KBM-7 (cell line): ENCODE results near the gene SLC9A3.
A peak's percentile ranks its signal among the peaks of the same experiment; 100 is the strongest.
"Not testable (repeated sequence)": the region's sequence is repeated elsewhere in the genome, so short reads cannot be mapped to it uniquely, and the experiment has no call there.

Source experiments
- DNase-seq: peaks from one replicate; pipeline ENCODE4 v3.0.0-alpha.2; 2015
- in situ Hi-C: fragments of 300-500 bp; cut with MboI; formaldehyde crosslinking; loops from 2 replicates; pipeline ENCODE4 v1.14.3; 2020; ENCODE audit warnings: low sequenced_read_pairs, low pct_unique_long_range_greater_than_20kb, mixed read lengths

The SLC9A3 gene

DNA sequence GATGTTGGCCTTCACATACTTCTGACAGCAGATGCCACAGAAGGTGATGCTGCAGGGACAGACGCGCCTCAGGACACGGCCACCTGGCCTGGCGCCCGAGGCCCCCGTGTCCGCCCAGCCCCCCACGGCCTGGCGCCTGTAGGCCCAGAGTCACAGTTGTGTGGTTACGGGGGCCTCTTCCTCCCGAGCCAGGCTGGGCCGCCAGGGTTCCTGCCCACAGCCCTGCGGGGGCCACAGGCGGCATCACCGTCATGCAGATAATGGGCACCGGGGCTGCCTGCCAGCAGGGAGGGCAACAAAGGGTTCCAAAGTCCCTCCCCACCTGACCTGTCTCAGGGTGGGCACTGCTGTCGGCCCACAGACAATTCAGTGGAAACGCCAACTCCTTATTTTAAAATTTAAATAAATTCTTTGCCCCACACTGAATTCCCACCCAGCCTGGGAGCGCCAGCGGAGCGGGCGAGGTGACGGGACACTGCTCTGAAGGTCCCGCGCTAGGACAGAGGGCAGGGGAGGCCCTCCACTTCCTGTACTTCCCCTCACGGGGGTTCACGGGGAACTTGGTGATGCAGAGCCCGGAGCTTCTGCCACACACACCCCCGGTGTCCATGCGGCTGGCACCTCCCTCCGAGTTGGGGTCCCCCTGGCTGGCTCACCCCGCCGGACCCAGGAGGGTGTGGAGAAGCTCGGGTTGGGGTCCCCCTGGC is 40.7 kb downstream of the SLC9A3 start:
- no peak for DNase-seq
- in situ Hi-C loops = no loop called here

- DNase-seq = no peak
- in situ Hi-C loops = no loop called here
Measured at GRCh38 chr5:483011-483410, 41.2 kb downstream of the SLC9A3 start.

- in situ Hi-C loops = no loop called here
- no peak for DNase-seq
Measured at GRCh38 chr5:482506-482905, 41.7 kb downstream of the SLC9A3 start.

DNA sequence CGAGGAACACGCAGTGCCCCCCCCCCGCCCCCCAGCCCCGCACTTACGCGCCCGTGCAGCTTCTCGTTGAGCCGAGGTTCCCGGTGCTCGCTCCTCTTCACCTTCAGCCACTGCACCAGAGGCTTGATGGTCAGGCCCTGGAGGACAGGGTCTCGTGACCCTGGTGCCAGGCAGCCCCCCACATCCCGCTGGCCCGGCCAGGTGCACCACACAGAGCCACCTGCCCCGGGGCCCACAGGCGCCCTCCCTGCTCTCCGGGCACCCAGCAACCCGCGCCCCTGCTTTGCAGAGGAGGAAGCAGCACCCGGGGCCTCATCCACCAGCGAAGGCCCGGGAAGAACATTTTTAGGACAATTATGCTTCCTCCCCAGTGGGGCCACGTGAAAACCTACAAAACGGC is 42.2 kb downstream of the SLC9A3 start:
- no peak for DNase-seq
- in situ Hi-C loops = no loop called here

- in situ Hi-C loops = no loop called here
- no peak for DNase-seq
Measured at GRCh38 chr5:481347-481746, 42.9 kb downstream of the SLC9A3 start.

- no peak for DNase-seq
- in situ Hi-C loops = no loop called here
Measured at GRCh38 chr5:479566-480319, 44.5 kb downstream of the SLC9A3 start.

DNA sequence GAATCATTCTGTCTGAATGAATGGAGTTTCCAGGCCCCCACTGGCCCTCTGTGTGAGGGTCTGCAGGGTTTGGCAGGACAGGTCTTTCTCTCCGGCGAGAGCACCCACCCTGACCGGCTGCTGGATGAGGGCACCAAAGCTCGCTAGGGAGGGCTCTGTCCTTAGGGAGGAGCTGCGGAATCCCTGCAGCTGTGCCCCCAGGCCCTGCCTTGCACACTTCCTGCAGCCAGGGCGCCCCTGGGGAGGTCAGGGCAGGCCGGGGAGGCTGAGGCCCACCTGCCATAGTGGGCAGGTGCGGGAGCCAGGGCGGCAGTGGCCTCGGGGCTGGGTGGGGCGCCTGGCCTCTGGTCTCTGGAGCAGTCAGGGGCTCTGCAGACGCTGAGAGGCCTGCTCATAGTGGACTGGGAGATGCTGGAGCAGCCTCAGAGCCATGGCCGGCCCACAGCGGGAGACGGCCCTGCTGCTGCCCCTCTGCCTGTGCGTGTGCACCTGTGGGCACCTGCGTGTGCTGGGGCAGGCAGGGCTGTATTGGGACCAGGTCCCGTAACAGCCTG is 45.2 kb downstream of the SLC9A3 start:
- in situ Hi-C loops = no loop called here

DNA sequence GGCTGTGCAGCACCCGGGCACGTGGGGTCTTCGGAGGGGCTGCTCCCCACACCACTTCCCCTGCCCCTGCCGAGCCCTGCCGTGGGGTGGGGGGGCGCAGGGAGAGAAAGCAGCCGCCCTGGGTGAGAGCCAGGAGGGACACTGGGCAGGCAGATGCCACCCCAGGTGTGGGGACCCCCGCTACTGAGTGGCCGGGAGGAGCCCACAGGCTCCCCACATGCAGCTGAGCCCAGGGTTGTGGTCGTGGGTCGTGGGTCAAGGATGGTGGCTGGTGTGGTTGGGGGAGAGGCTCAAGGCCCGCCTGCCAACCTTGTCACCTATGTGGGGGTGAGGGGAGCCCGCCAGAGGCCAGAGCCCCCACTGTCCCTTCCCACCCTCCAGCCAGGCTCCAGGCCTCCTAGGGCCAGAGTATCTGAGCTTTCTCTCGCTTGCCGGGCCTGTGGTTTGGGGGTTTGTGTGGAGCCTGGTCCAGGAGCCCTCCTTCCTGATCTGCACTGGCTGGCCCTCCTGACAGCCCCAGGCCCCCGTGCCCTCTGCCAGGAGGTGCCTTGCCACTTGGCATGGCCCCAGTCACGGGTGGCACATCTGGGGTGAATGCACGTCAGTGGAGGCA is 45.8 kb downstream of the SLC9A3 start:
- DNase-seq = no peak
- in situ Hi-C loops = no loop called here

More for the DNA sequence above, 45.2 kb downstream of the SLC9A3 start:
- DNase-seq = no peak

DNA sequence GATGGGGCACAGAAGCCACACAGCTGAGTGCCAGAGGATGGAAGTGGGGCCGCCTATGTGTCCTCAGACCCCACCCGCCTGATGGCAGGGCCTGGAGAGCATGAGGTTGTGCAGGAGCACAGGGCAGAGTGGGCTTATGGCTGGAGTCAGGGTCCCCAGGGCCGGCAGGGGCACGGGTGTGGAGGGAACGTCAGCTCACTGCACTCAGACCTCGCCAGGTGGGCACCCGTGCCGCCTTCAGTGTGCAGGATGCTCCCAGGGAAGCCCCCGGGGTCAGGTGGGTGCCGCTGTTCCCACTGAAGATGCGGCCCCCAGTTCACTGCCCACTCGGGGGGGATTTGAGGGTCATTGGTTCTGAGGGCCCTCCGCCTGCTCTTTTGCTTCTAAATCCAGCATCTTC is 46.4 kb downstream of the SLC9A3 start:
- DNase-seq = no peak
- in situ Hi-C loops = no loop called here

- in situ Hi-C loops = no loop called here
Measured at GRCh38 chr5:477247-477646, 47.0 kb downstream of the SLC9A3 start.

DNA sequence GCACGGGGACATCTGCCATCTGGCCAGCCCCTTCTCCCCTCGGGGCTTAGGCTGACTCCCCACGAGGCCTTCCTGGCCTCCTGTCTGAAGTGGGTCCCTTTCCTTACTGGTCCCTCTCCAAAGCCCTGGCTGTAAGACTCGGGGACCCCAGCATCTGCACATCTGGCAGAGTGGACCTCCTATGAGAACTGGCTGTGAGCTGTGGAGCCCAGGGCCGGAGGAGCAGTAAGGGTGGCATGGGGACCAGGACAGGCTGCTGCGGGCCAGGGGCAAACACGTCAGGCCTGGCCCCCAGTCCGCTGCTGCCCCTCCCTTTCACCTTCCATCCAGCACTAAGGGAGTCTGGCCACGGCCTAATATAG is 47.5 kb downstream of the SLC9A3 start:
- in situ Hi-C loops = no loop called here

More at GRCh38 chr5:477247-477646, 47.0 kb downstream of the SLC9A3 start:
- no peak for DNase-seq

GRCh38 chr5:476102-476813 is 48.0 kb downstream of the SLC9A3 start:
- in situ Hi-C loops = no loop called here
- DNase-seq = no peak

More for the DNA sequence above, 47.5 kb downstream of the SLC9A3 start:
- no peak for DNase-seq

DNA sequence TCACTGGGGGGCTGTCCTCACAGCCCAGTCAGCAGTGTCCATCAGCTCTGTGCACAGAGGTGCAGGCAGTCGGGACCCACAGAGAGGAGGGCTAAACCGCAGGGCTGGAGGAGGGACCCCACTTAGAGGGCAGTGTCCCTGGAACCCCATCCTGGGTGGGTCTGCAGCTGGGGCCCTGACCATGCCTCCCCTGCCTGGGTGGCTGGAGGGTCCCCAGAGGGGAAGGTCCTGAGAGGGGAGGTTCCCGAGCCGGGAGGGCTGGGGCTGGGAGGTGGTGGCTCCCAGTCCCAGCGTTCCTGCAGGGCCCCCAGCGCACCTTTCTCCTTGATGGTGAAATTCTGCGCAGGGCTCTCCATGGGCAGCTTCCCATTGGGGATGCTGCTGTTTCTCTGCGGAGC is 48.5 kb downstream of the SLC9A3 start:
- in situ Hi-C loops = no loop called here
- DNase-seq = no peak

GRCh38 chr5:474840-475661 is 49.2 kb downstream of the SLC9A3 start:
- no peak for DNase-seq
- in situ Hi-C loops = no loop called here

GRCh38 chr5:474232-474839 is 49.9 kb downstream of the SLC9A3 start:
- in situ Hi-C loops, DNase-seq: not testable (repeated sequence)

DNA sequence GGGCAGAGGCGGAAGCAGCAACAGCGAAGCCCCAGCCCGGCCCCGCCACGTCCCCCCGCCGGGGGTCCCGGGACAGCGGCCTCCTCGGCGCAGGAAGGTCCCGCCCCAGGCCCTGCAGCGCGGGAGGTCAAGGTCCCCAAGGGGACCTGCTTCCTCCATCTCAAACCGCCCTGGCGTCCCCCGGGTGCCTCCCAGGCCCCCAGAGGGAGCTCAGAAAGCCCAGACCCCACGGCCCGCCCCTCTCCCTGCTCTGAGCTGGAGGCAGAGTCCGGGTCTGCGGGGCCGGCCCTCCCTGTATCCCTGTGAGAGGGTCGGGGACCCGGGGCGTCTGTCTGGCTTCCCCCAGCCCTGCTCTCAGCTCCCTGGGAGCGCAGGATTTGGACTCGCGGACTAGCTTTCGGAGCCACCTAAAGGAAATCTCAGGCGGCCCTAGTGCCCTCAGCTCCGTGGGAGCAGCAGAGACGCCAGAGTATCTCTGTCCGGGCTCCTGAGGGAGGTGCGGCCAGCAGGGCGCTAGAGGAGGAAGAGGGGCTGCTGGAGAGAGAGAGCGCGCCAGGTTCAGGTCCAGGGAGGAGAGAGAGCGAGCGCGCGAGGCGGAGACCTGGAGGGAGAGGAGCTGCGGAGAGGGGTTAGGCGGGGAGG is 50.6 kb downstream of the SLC9A3 start:
- DNase-seq = peak; percentile 57
- in situ Hi-C loops = no loop called here

DNA sequence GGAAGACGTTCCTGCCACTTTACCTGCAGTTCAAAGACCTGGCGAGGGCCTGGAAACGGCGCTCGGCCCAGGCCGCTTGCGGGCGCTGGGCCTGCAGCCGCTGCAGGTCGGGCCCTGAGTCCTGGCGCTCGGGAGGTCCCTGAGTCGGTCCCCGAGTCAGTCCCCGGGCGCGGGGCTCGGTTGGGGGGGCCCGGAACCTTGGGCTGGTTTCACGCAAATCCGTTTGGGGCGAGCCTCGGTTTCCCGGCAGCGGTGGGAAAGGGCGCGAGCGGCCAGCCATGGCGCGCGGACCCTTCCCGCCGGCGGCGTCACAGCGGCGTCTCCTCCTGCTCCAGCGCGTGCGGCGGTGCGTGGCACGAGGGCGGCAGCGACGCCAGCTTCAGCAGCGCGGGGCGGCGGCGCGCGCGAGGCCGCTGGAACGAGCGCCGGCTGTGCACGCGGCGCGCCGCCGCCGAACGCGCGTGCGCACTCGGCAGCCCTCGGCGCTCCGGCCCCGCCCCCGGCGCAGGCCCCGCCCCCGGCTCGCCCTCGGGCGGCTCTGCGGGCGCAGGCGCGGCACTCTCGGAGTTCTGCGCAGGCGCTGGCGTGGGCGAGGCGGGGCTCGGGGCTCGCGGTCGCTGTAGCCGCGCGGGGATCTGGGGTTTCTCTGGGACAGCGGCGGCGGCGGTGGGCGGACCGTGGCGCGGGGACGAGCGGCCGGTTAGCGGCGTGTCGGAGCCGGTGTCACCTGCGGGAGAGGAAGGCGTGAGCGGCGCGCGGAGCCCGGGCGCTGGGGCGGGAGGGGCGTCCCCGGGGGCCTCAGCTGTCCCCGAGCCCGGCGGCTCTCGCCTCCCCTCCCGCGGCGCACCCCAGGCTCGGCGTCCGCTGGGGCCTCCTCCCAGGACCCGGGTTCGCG is 51.3 kb downstream of the SLC9A3 start:
- in situ Hi-C loops = no loop called here
- DNase-seq = peak; percentile 65
